ENCODE data around the gene CFAP298. TPM values are rescaled to one million over a fixed set of nuclear protein-coding genes. Genes with fewer than 3 reads are reported as not detected.

CFAP298 gene
- total RNA-seq, 1 donor from 2014 or later = 43.8 TPM

GRCh38 chr21:32585042-32585710 is 27.0 kb downstream of the CFAP298 start, which contains the start of gene TCP10L:
TCP10L (minus strand) TSS chr21:32585523; CDS start chr21:32584304, 1,219 bp downstream.
- no peaks in the 10 kb centered on the region for H3K4me1 Mint-ChIP-seq (ENCODE audit: unreplicated experiment)
- H3K9me3 Mint-ChIP-seq = no peaks in the 10 kb centered on the region
- TF ChIP-seq, protein P1, sequence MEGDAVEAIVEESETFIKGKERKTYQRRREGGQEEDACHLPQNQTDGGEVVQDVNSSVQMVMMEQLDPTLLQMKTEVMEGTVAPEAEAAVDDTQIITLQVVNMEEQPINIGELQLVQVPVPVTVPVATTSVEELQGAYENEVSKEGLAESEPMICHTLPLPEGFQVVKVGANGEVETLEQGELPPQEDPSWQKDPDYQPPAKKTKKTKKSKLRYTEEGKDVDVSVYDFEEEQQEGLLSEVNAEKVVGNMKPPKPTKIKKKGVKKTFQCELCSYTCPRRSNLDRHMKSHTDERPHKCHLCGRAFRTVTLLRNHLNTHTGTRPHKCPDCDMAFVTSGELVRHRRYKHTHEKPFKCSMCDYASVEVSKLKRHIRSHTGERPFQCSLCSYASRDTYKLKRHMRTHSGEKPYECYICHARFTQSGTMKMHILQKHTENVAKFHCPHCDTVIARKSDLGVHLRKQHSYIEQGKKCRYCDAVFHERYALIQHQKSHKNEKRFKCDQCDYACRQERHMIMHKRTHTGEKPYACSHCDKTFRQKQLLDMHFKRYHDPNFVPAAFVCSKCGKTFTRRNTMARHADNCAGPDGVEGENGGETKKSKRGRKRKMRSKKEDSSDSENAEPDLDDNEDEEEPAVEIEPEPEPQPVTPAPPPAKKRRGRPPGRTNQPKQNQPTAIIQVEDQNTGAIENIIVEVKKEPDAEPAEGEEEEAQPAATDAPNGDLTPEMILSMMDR (conservative IDR thresholded peaks at IDR 0.05) = no peak
- no peak within 1 kb of the TSS for H3K27ac Mint-ChIP-seq
- no peaks in the 10 kb centered on the region for H3K27me3 Mint-ChIP-seq
- H3K36me3 Mint-ChIP-seq = no peaks in the 10 kb centered on the region
- no peak within 1 kb of the TSS for H3K4me3 Mint-ChIP-seq
- no peak for DNase-seq (ENCODE audit: extremely low spot score, unreplicated experiment)

DNA sequence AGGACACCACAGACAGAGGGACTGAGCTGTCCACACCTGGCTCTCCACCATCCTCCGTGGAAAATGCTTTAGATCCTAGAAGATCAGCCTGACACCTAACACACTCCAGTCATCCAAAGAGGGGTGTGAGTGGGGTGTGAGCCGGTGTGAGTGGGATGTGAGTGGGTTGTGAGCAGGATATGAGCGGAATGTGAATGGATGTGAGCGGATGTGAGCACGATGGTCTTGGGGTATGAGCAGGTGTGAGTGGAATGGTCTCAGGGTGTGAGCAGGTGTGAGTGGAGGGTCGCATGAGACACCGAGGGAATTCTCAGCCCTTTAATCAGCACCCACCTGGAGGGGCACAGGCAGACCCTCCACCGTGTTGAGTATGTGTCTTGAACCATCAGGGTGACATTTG is 27.7 kb downstream of the CFAP298 start:
- H3K27me3 Mint-ChIP-seq = peaks cover under 1% of the 10 kb centered on the region
- no peaks in the 10 kb centered on the region for H3K9me3 Mint-ChIP-seq
- no peak for DNase-seq (ENCODE audit: extremely low spot score, unreplicated experiment)
- H3K4me3 Mint-ChIP-seq = no peak overlapping the region
- H3K4me1 Mint-ChIP-seq (ENCODE audit: unreplicated experiment) = no peaks in the 10 kb centered on the region
- H3K36me3 Mint-ChIP-seq = no peaks in the 10 kb centered on the region
- H3K27ac Mint-ChIP-seq = no peak overlapping the region
- TF ChIP-seq, protein P1 (conservative IDR thresholded peaks at IDR 0.05) = no peak

GRCh38 chr21:32581732-32582131 is 30.4 kb downstream of the CFAP298 start:
- Mint-ChIP-seq H3K4me3 (no peak overlapping the region), H3K36me3 (no peaks in the 10 kb centered on the region), H3K9me3 (no peaks in the 10 kb centered on the region), H3K27me3 (peaks cover 16% of the 10 kb centered on the region), H3K27ac (no peak overlapping the region), H3K4me1 (ENCODE audit: unreplicated experiment) (no peaks in the 10 kb centered on the region)
- TF ChIP-seq, protein P1 (conservative IDR thresholded peaks at IDR 0.05) = no peak
- peak; percentile 27 for DNase-seq (ENCODE audit: extremely low spot score, unreplicated experiment)

GRCh38 chr21:32580949-32581348 is 31.2 kb downstream of the CFAP298 start:
- DNase-seq (ENCODE audit: extremely low spot score, unreplicated experiment) = peak; percentile 42
- no peaks in the 10 kb centered on the region for H3K36me3 Mint-ChIP-seq
- H3K27me3 Mint-ChIP-seq = peaks cover 16% of the 10 kb centered on the region
- no peak overlapping the region for H3K4me3 Mint-ChIP-seq
- no peaks in the 10 kb centered on the region for H3K9me3 Mint-ChIP-seq
- TF ChIP-seq, protein P1 (conservative IDR thresholded peaks at IDR 0.05) = no peak
- no peaks in the 10 kb centered on the region for H3K4me1 Mint-ChIP-seq (ENCODE audit: unreplicated experiment)
- H3K27ac Mint-ChIP-seq = no peak overlapping the region

- peak; percentile 64 for DNase-seq (ENCODE audit: extremely low spot score, unreplicated experiment)
- Mint-ChIP-seq H3K27me3 (peaks cover 21% of the 10 kb centered on the region), H3K4me1 (ENCODE audit: unreplicated experiment) (no peaks in the 10 kb centered on the region), H3K4me3 (no peak overlapping the region), H3K36me3 (no peaks in the 10 kb centered on the region), H3K9me3 (no peaks in the 10 kb centered on the region), H3K27ac (no peak overlapping the region)
- TF ChIP-seq, protein P1 (conservative IDR thresholded peaks at IDR 0.05) = peak; percentile 52
These were observed 34.0 kb downstream of the CFAP298 start for GRCh38 chr21:32578107-32578691.

All from type B pancreatic cell (in vitro differentiated cells).